WTC11 (cell line): ENCODE measurements around the gene OR5AC2. TPM values are rescaled to one million over a fixed set of nuclear protein-coding genes. Genes with fewer than 3 reads are reported as not detected.
A peak's percentile ranks its signal among the peaks of the same experiment; 100 is the strongest.

ENCODE experiments used
- ATAC-seq: fragments of 200-7000 bp; cut with Tn5 transposase; 2 replicates; pipeline ENCODE4 v1.10.0; 2021; ENCODE audit warnings: mild to moderate bottlenecking, moderate library complexity
- CTCF ChIA-PET: fragments of 300-600 bp; sonication (Branson Sonifier 250); formaldehyde crosslinking; loops from one replicate; lab custom pipeline; 2021; ENCODE audit warnings: antibody characterized with exemption; lab: Charles Lee
- POLR2A ChIA-PET: fragments of 350-600 bp; sonication (Branson Sonifier 250); formaldehyde crosslinking; loops from one replicate; lab custom pipeline; 2021; ENCODE audit warnings: antibody characterized with exemption; lab: Charles Lee
- DNase-seq: peaks from one replicate; pipeline ENCODE4 v3.0.0; 2021; ENCODE audit warnings: low spot score
- H3K27ac Mint-ChIP-seq: 2 replicates; pipeline ENCODE4 v1.8.0; 2021; ENCODE audit warnings: mixed read lengths
- H3K27me3 Mint-ChIP-seq: 2 replicates; pipeline ENCODE4 v1.8.0; 2021; ENCODE audit warnings: low read depth, mild to moderate bottlenecking, moderate library complexity, mixed read lengths
- H3K36me3 Mint-ChIP-seq: 2 replicates; pipeline ENCODE4 v1.8.0; 2021; ENCODE audit warnings: mixed read lengths
- H3K4me1 Mint-ChIP-seq: 2 replicates; pipeline ENCODE4 v1.8.0; 2022; ENCODE audit warnings: mixed read lengths
- H3K4me3 Mint-ChIP-seq: 2 replicates; pipeline ENCODE4 v1.8.0; 2021; ENCODE audit warnings: mild to moderate bottlenecking, moderate library complexity, mixed read lengths
- H3K9me3 Mint-ChIP-seq: 2 replicates; pipeline ENCODE4 v1.8.0; 2021; ENCODE audit warnings: mixed read lengths
- ATF3 ChIP-seq: sonication (generic); formaldehyde crosslinking; conservative IDR thresholded peaks from 2 replicates; pipeline ENCODE4 v1.8.1; 2022; ENCODE audit warnings: mild to moderate bottlenecking, missing genetic modification reagents
- CREM ChIP-seq: sonication (generic); formaldehyde crosslinking; IDR thresholded peaks from 2 replicates; pipeline ENCODE4 v1.8.1; 2022; ENCODE audit warnings: mild to moderate bottlenecking, missing genetic modification reagents, moderate library complexity
- CTCF ChIP-seq: fragments of 200-600 bp; IDR thresholded peaks from 2 replicates; pipeline ENCODE4 v1.8.0; 2022; ENCODE audit warnings: antibody characterized with exemption
- FOXJ3 ChIP-seq: sonication (generic); formaldehyde crosslinking; IDR thresholded peaks from 2 replicates; pipeline ENCODE4 v1.9.0; 2021; ENCODE audit warnings: missing genetic modification reagents, mild to moderate bottlenecking, borderline replicate concordance
- FOXK1 ChIP-seq: sonication (generic); formaldehyde crosslinking; IDR thresholded peaks from 2 replicates; pipeline ENCODE4 v1.8.0; 2022; ENCODE audit warnings: mild to moderate bottlenecking, moderate library complexity, missing genetic modification reagents
- HMGXB4 ChIP-seq: sonication (generic); formaldehyde crosslinking; IDR thresholded peaks from 2 replicates; pipeline ENCODE4 v1.8.1; 2023; ENCODE audit warnings: mild to moderate bottlenecking, moderate library complexity, missing genetic modification reagents
- NFE2L1 ChIP-seq: sonication (generic); formaldehyde crosslinking; IDR thresholded peaks from 2 replicates; pipeline ENCODE4 v1.8.1; 2023; ENCODE audit warnings: missing genetic modification reagents
- STAT6 ChIP-seq: sonication (generic); formaldehyde crosslinking; conservative IDR thresholded peaks from 2 replicates; pipeline ENCODE4 v1.8.1; 2023; ENCODE audit warnings: mild to moderate bottlenecking, low read depth, missing genetic modification reagents, moderate library complexity
- TEAD1 ChIP-seq: sonication (generic); formaldehyde crosslinking; IDR thresholded peaks from 2 replicates; pipeline ENCODE4 v1.8.0; 2022; ENCODE audit warnings: mild to moderate bottlenecking, missing genetic modification reagents
- ZNF281 ChIP-seq: sonication (generic); formaldehyde crosslinking; IDR thresholded peaks from 2 replicates; pipeline ENCODE4 v1.8.0; 2023; ENCODE audit warnings: mild to moderate bottlenecking, missing genetic modification reagents
- ZNF396 ChIP-seq: fragments of 250-450 bp; sonication (Bioruptor Pico); IDR thresholded peaks from 2 replicates; pipeline ENCODE4 v1.8.0; 2021; ENCODE audit warnings: mild to moderate bottlenecking, moderate library complexity, borderline replicate concordance
- ZNF416 ChIP-seq: fragments of 250-450 bp; sonication (Bioruptor Pico); IDR thresholded peaks from 2 replicates; pipeline ENCODE4 v1.9.0; 2021; ENCODE audit warnings: mild to moderate bottlenecking, inconsistent platforms
- total RNA-seq: library from RNA; stranded (reverse); gene quantifications from 3 replicates; pipeline ENCODE4 v1.2.3, GENCODE V29; 2021

The OR5AC2 gene
- total RNA-seq, 1 experiment from 2014 or later = not detected

GRCh38 chr3:98038876-98039275, 48.1 kb upstream of the OR5AC2 start (continued):
- TF ChIP-seq HMGXB4 (CRISPR knock-in tag) = no peak
- no peak for TF ChIP-seq ZNF396
- TF ChIP-seq ATF3 (CRISPR knock-in tag) = no peak

- TF ChIP-seq CREM (CRISPR knock-in tag) (no peak), CTCF (peak; percentile 91)
- Mint-ChIP-seq H3K27ac (peak overlapping the region; percentile 88; the same call in 1 of the 2 replicates), H3K27me3 (no peaks in the 10 kb centered on the region), H3K36me3 (peaks cover 11% of the 10 kb centered on the region), H3K9me3 (peaks cover 28% of the 10 kb centered on the region), H3K4me1 (peaks cover 7% of the 10 kb centered on the region; the same call in 1 of the 2 replicates), H3K4me3 (peak overlapping the region; percentile 92)
- DNase-seq = peak; percentile 61
- ChIA-PET CTCF (interaction anchor here (1.5 to 4.4 kb wide), 5 partner anchors 17 to 304 kb away, joined by 4 to 41 read pairs (median 6); no protein-coding TSS in a partner anchor), POLR2A (no interaction called here)
- peak; percentile 94 for ATAC-seq
These were observed 47.5 kb upstream of the OR5AC2 start for GRCh38 chr3:98039322-98040024.

- Mint-ChIP-seq H3K4me1 (0 out of 2 replicates have a peak, but pooled peaks cover 3% of the 10 kb centered on the region), H3K36me3 (peaks cover 11% of the 10 kb centered on the region), H3K4me3 (no peak overlapping the region), H3K9me3 (peaks cover 28% of the 10 kb centered on the region), H3K27me3 (no peaks in the 10 kb centered on the region), H3K27ac (no peak overlapping the region; the same call in 1 of the 2 replicates)
- ChIA-PET CTCF (interaction anchor here (1.1 to 4.4 kb wide), 2 partner anchors 288 to 303 kb away, joined by 3 to 41 read pairs; no protein-coding TSS in a partner anchor), POLR2A (no interaction called here)
- no peak for TF ChIP-seq NFE2L1 (CRISPR knock-in tag)
- ATAC-seq (no peak), DNase-seq (no peak)
These were observed 45.6 kb upstream of the OR5AC2 start for GRCh38 chr3:98041350-98041749.

GRCh38 chr3:98048586-98048985, 38.4 kb upstream of the OR5AC2 start:
- no peaks in the 10 kb centered on the region for H3K27me3 Mint-ChIP-seq
- H3K4me3 Mint-ChIP-seq = no peak overlapping the region
- ATAC-seq = no peak
- POLR2A ChIA-PET = no interaction called here
- H3K9me3 Mint-ChIP-seq = no peaks in the 10 kb centered on the region
- H3K4me1 Mint-ChIP-seq = no peaks in the 10 kb centered on the region
- no peak for DNase-seq
- H3K36me3 Mint-ChIP-seq = no peaks in the 10 kb centered on the region
- no peak for TF ChIP-seq STAT6 (CRISPR knock-in tag)
- TF ChIP-seq TEAD1 (CRISPR knock-in tag) = no peak
- no peak for TF ChIP-seq FOXK1 (CRISPR knock-in tag)
- TF ChIP-seq ZNF281 (CRISPR knock-in tag) = no peak
- TF ChIP-seq ZNF416 (CRISPR knock-in tag) = no peak
- TF ChIP-seq FOXJ3 = no peak
- CTCF ChIA-PET = no interaction called here
- H3K27ac Mint-ChIP-seq = no peak overlapping the region
